Progenitor cell of endocrine pancreas (in vitro differentiated cells): ENCODE results near the gene RAD52. TPM values are rescaled to one million over a fixed set of nuclear protein-coding genes. Genes with fewer than 3 reads are reported as not detected.

Experiments
- DNase-seq: peaks from one replicate; pipeline ENCODE4 v3.0.0; 2021; ENCODE audit warnings: low spot score; ENCODE audit not compliant: unreplicated experiment
- H3K27ac Mint-ChIP-seq: 2 replicates; pipeline ENCODE4 v1.8.0; 2021; ENCODE audit warnings: mild to moderate bottlenecking, moderate library complexity, mixed read lengths
- H3K27me3 Mint-ChIP-seq: 2 replicates; pipeline ENCODE4 v1.8.0; 2021; ENCODE audit warnings: mixed read lengths
- H3K36me3 Mint-ChIP-seq: 2 replicates; pipeline ENCODE4 v1.8.0; 2022; ENCODE audit warnings: mixed read lengths; ENCODE audit not compliant: insufficient read depth
- H3K4me1 Mint-ChIP-seq: 2 replicates; pipeline ENCODE4 v1.8.0; 2021; ENCODE audit warnings: low read depth, mixed read lengths
- H3K4me3 Mint-ChIP-seq: 2 replicates; pipeline ENCODE4 v1.8.0; 2021; ENCODE audit warnings: low read depth, mild to moderate bottlenecking, moderate library complexity, mixed read lengths
- H3K9me3 Mint-ChIP-seq: 2 replicates; pipeline ENCODE4 v1.8.0; 2021; ENCODE audit warnings: low read depth, mixed read lengths
- CTCF ChIP-seq: fragments of 200-600 bp; sonication (generic); IDR thresholded peaks from one replicate; pipeline ENCODE4 v1.5.0; 2021; ENCODE audit warnings: antibody characterized with exemption, mild to moderate bottlenecking; ENCODE audit not compliant: unreplicated experiment
- total RNA-seq: library from RNA; stranded (reverse); gene quantifications from 2 replicates; pipeline ENCODE4 v1.2.1, GENCODE V29; 2021

The RAD52 gene
- total RNA-seq, 1 donor from 2014 or later = 52.6 TPM

GRCh38 chr12:967641-968040 is 18.1 kb upstream of the RAD52 start:
- Mint-ChIP-seq H3K27ac (no peak overlapping the region), H3K27me3 (no peaks in the 10 kb centered on the region), H3K9me3 (no peaks in the 10 kb centered on the region), H3K4me1 (peaks cover 16% of the 10 kb centered on the region), H3K4me3 (no peak overlapping the region), H3K36me3 (peaks cover under 1% of the 10 kb centered on the region)
- TF ChIP-seq CTCF = no peak
- no peak for DNase-seq

- Mint-ChIP-seq H3K4me3 (no peak overlapping the region), H3K27me3 (no peaks in the 10 kb centered on the region), H3K4me1 (peaks cover 16% of the 10 kb centered on the region), H3K36me3 (no peaks in the 10 kb centered on the region), H3K9me3 (no peaks in the 10 kb centered on the region), H3K27ac (no peak overlapping the region)
- no peak for TF ChIP-seq CTCF
- DNase-seq = no peak
Observed at GRCh38 chr12:966724-967123, 17.2 kb upstream of the RAD52 start.

- no peak overlapping the region for H3K4me3 Mint-ChIP-seq
- TF ChIP-seq CTCF = no peak
- no peak for DNase-seq
- peaks cover 2% of the 10 kb centered on the region for H3K4me1 Mint-ChIP-seq
- H3K36me3 Mint-ChIP-seq = no peaks in the 10 kb centered on the region
- no peaks in the 10 kb centered on the region for H3K9me3 Mint-ChIP-seq
- H3K27ac Mint-ChIP-seq = no peak overlapping the region
- H3K27me3 Mint-ChIP-seq = no peaks in the 10 kb centered on the region
Observed at GRCh38 chr12:958588-959123, 9.2 kb upstream of the RAD52 start.

- Mint-ChIP-seq H3K27me3 (no peaks in the 10 kb centered on the region), H3K9me3 (no peaks in the 10 kb centered on the region), H3K4me3 (no peak overlapping the region), H3K4me1 (peaks cover 7% of the 10 kb centered on the region), H3K27ac (no peak overlapping the region), H3K36me3 (no peaks in the 10 kb centered on the region)
- no peak for TF ChIP-seq CTCF
- DNase-seq = no peak
Observed at GRCh38 chr12:955939-956338, 6.4 kb upstream of the RAD52 start.

GRCh38 chr12:954741-955140 is 5.2 kb upstream of the RAD52 start:
- Mint-ChIP-seq H3K27me3 (no peaks in the 10 kb centered on the region), H3K27ac (no peak overlapping the region), H3K36me3 (no peaks in the 10 kb centered on the region), H3K4me3 (no peak overlapping the region), H3K9me3 (no peaks in the 10 kb centered on the region), H3K4me1 (peaks cover 7% of the 10 kb centered on the region)
- TF ChIP-seq CTCF = no peak
- DNase-seq = no peak
